IMR-90 (cell line): ENCODE data around the gene TBCK. TPM values are rescaled to one million over a fixed set of nuclear protein-coding genes. Genes with fewer than 3 reads are reported as not detected.

Experiments used
- ATAC-seq: fragments of 200-7000 bp; cut with Tn5 transposase; 2 replicates; pipeline ENCODE4 v1.9.1; 2020; ENCODE audit warnings: low read depth, mild to moderate bottlenecking, moderate library complexity
- BruUV-seq: library from RNA; stranded (reverse); fragments of 400-500 nt; replicated peaks from 2 replicates; lab custom pipeline; 2021; lab: Mats Ljungman, UMichigan
- CTCF ChIA-PET: fragments of 300-600 bp; formaldehyde crosslinking; extraction: SDS; loops from one replicate; lab custom pipeline; 2021; ENCODE audit warnings: antibody characterized with exemption; lab: Yijun Ruan, JAX
- POLR2A ChIA-PET: fragments of 300-600 bp; sonication (Branson Sonifier 250); formaldehyde crosslinking; loops from one replicate; lab custom pipeline; 2022; ENCODE audit warnings: antibody characterized with exemption; ENCODE audit not compliant: unreplicated experiment; lab: Charles Lee
- DNase-seq: peaks from one replicate; pipeline ENCODE4 v3.0.0; 2013
- H2AFZ ChIP-seq: replicated peaks from 2 replicates; pipeline ENCODE3; 2013; ENCODE audit warnings: low read length, mild to moderate bottlenecking; ENCODE audit not compliant: poor library complexity
- H2AK5ac ChIP-seq: 2 replicates; pipeline ENCODE4 v1.6.1; 2013; ENCODE audit warnings: low read depth, low read length, inconsistent platforms
- H2AK9ac ChIP-seq: replicated peaks from 2 replicates; pipeline ENCODE3; 2013; ENCODE audit warnings: mild to moderate bottlenecking, low read depth, low read length, moderate library complexity; ENCODE audit not compliant: poor library complexity
- H2BK120ac ChIP-seq: 2 replicates; pipeline ENCODE4 v1.6.1; 2013; ENCODE audit warnings: low read depth, low read length, inconsistent platforms
- H2BK15ac ChIP-seq: 3 replicates; pipeline ENCODE4 v1.6.1; 2013; ENCODE audit warnings: low read depth, low read length, inconsistent platforms
- H2BK20ac ChIP-seq: 2 replicates; pipeline ENCODE4 v1.6.1; 2013; ENCODE audit warnings: low read depth, mild to moderate bottlenecking, inconsistent platforms, low read length, moderate library complexity
- H2BK5ac ChIP-seq: 2 replicates; pipeline ENCODE4 v1.6.1; 2013; ENCODE audit warnings: mild to moderate bottlenecking, low read depth, low read length, inconsistent platforms; ENCODE audit not compliant: poor library complexity, severe bottlenecking
- H3K14ac ChIP-seq: replicated peaks from 2 replicates; pipeline ENCODE4 v1.6.1; 2013; ENCODE audit warnings: low read depth, low read length, inconsistent platforms
- H3K18ac ChIP-seq: 2 replicates; pipeline ENCODE4 v1.6.1; 2013; ENCODE audit warnings: low read depth, low read length, control low read depth
- H3K23ac ChIP-seq: 2 replicates; pipeline ENCODE4 v1.6.1; 2013; ENCODE audit warnings: low read depth, low read length, inconsistent platforms
- H3K27ac ChIP-seq: 2 replicates; pipeline ENCODE4 v1.5.1; 2013; ENCODE audit warnings: mild to moderate bottlenecking, control low read depth, low read length; ENCODE audit not compliant: insufficient read depth
- H3K27me3 ChIP-seq: 2 replicates; pipeline ENCODE4 v1.6.1; 2013; ENCODE audit warnings: low read length; ENCODE audit not compliant: control insufficient read depth, insufficient read depth
- H3K36me3 ChIP-seq: 2 replicates; pipeline ENCODE4 v1.6.1; 2013; ENCODE audit warnings: low read length, mixed read lengths; ENCODE audit not compliant: control insufficient read depth, insufficient read depth
- H3K4ac ChIP-seq: 2 replicates; pipeline ENCODE4 v1.6.1; 2013; ENCODE audit warnings: low read depth, low read length, inconsistent platforms
- H3K4me1 ChIP-seq: 2 replicates; pipeline ENCODE4 v1.6.1; 2013; ENCODE audit warnings: low read length, mixed read lengths; ENCODE audit not compliant: control insufficient read depth, insufficient read depth
- H3K4me2 ChIP-seq: 2 replicates; pipeline ENCODE4 v1.6.1; 2013; ENCODE audit warnings: low read depth, mild to moderate bottlenecking, control low read depth, low read length, moderate library complexity
- H3K4me3 ChIP-seq: 2 replicates; pipeline ENCODE4 v1.5.1; 2013; ENCODE audit warnings: low read depth, mild to moderate bottlenecking, control low read depth, low read length, moderate library complexity; ENCODE audit not compliant: insufficient read depth
- H3K56ac ChIP-seq: 2 replicates; pipeline ENCODE4 v1.6.1; 2013; ENCODE audit warnings: low read length, inconsistent platforms; ENCODE audit not compliant: insufficient read depth; ENCODE audit errors: extremely low read depth
- H3K79me1 ChIP-seq, 2 experiments: 2 replicates each; pipeline ENCODE4 v1.6.1; 2013; ENCODE audit warnings: low read length in 2 of 2, inconsistent platforms in 1 of 2, low read depth in 1 of 2
- H3K9ac ChIP-seq: 2 replicates; pipeline ENCODE4 v1.6.1; 2013; ENCODE audit warnings: low read depth, low read length, control low read depth
- H3K9me1 ChIP-seq: 2 replicates; pipeline ENCODE4 v1.6.1; 2013; ENCODE audit warnings: low read length, inconsistent platforms; ENCODE audit not compliant: insufficient read depth
- H3K9me3 ChIP-seq: 2 replicates; pipeline ENCODE4 v1.6.1; 2013; ENCODE audit warnings: low read length; ENCODE audit not compliant: control insufficient read depth, insufficient read depth
- H4K20me1 ChIP-seq: 2 replicates; pipeline ENCODE4 v1.6.1; 2013; ENCODE audit warnings: low read length, inconsistent platforms; ENCODE audit not compliant: insufficient read depth
- H4K5ac ChIP-seq: 2 replicates; pipeline ENCODE4 v1.6.1; 2013; ENCODE audit warnings: mild to moderate bottlenecking, low read depth, low read length, control low read depth
- H4K8ac ChIP-seq, 2 experiments: 2 replicates each; pipeline ENCODE4 v1.6.1; 2013; ENCODE audit warnings: low read depth in 2 of 2, low read length in 2 of 2, control low read depth in 1 of 2, inconsistent platforms in 1 of 2
- H4K91ac ChIP-seq: 2 replicates; pipeline ENCODE4 v1.6.1; 2013; ENCODE audit warnings: low read depth, low read length, inconsistent platforms; ENCODE audit not compliant: insufficient read depth
- FOS ChIP-seq: fragments of 150-350 bp; IDR thresholded peaks from 2 replicates; pipeline ENCODE4 v1.6.1; 2016; ENCODE audit warnings: low read depth, low read length
- MXI1 ChIP-seq: IDR thresholded peaks from 2 replicates; pipeline ENCODE4 v1.6.1; 2012; ENCODE audit warnings: low read depth, mild to moderate bottlenecking, low read length, moderate library complexity, borderline replicate concordance
- POLR2A ChIP-seq: IDR thresholded peaks from 2 replicates; pipeline ENCODE4 v1.6.1; 2012; ENCODE audit warnings: mild to moderate bottlenecking, low read depth, low read length
- SMC3 ChIP-seq: fragments of 150-350 bp; IDR thresholded peaks from 2 replicates; pipeline ENCODE4 v1.6.1; 2016; ENCODE audit warnings: low read depth, mild to moderate bottlenecking, antibody characterized with exemption, low read length, moderate library complexity
- WGBS, 2 experiments: methylation state at CpG; one replicate each; pipeline versions ENCODE4 v1.1.5 to v1.1.7; 2013; ENCODE audit warnings: missing lambda C conversion rate in 2 of 2; ENCODE audit not compliant: insufficient read length in 1 of 2; ENCODE audit errors: extremely low coverage in 2 of 2; 5-methylcytosine and 5-hydroxymethylcytosine counted together
- dilution Hi-C: fragments of 300-500 bp; cut with HindIII; formaldehyde crosslinking; loops from one replicate; pipeline ENCODE4 v1.14.3; 2018; ENCODE audit warnings: low sequenced_read_pairs; ENCODE audit not compliant: unreplicated experiment
- in situ Hi-C: fragments of 300-500 bp; cut with MboI; formaldehyde crosslinking; loops from 3 replicates; pipeline ENCODE4 v1.14.3; 2019; ENCODE audit warnings: low sequenced_read_pairs, inconsistent platforms, mixed read lengths
- intact Hi-C: fragments of 100-400 bp; cut with micrococcal nuclease; formaldehyde crosslinking; loops from 2 replicates; pipeline ENCODE4 v1.10.0; 2022
- polyA plus RNA-seq, 3 experiments: library from polyadenylated mRNA; depleted of rRNA; stranded (reverse); fragments of >200 nt; gene quantifications; 2 replicates each; pipeline ENCODE4 v1.2.3, GENCODE V29; 2012; ENCODE audit warnings: low replicate concordance in 1 of 3
- total RNA-seq: library from RNA; depleted of rRNA; stranded (reverse); fragments of >200 nt; gene quantifications from 2 replicates; pipeline ENCODE4 v1.2.3, GENCODE V29; 2012
- TF ChIP-seq, protein P1 (sequence below): conservative IDR thresholded peaks from 2 replicates; pipeline ENCODE4 v1.5.1; 2012; ENCODE audit warnings: mild to moderate bottlenecking, low read depth, low read length, improper control_type of control experiment

Gene TBCK
- total and polyA plus RNA-seq, 2 of the 4 experiments (the other 2 are of a cell fraction), result 10.7 to 29.9 TPM

DNA sequence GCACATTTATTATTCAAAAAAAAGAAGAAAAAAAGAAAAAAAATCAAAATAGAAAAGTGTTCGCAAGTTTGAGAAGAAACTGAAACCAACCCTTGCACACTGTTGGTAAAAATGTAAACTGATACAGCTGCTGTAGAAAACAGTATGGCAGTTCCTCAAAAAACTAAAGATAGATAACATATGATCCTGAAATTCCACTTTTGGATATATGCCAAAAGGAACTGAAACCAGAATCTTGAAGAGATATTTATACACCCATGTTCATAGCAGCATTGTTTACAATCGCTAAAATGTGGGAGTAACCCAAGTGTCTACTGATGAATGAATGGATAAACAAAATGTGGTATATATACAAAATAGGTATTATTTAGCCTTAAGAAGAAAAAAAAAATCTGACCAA is 155.4 kb downstream of the TBCK start:
- no peak overlapping the region for H2BK20ac ChIP-seq
- H3K9ac ChIP-seq, result no peak overlapping the region
- ChIA-PET CTCF (no interaction called here), POLR2A (no interaction called here)
- dilution Hi-C loops (no loop called here), intact Hi-C loops (no loop called here), in situ Hi-C loops (no loop called here)
- H2BK15ac ChIP-seq, result no peak overlapping the region
- H3K4me1 ChIP-seq, result no peaks in the 10 kb centered on the region
- H3K4me3 ChIP-seq, result no peak overlapping the region
- H2BK5ac ChIP-seq, result no peak overlapping the region
- no peak overlapping the region for H4K8ac ChIP-seq
- no peak for TF ChIP-seq MXI1
- TF ChIP-seq SMC3, result no peak
- TF ChIP-seq, protein P1, sequence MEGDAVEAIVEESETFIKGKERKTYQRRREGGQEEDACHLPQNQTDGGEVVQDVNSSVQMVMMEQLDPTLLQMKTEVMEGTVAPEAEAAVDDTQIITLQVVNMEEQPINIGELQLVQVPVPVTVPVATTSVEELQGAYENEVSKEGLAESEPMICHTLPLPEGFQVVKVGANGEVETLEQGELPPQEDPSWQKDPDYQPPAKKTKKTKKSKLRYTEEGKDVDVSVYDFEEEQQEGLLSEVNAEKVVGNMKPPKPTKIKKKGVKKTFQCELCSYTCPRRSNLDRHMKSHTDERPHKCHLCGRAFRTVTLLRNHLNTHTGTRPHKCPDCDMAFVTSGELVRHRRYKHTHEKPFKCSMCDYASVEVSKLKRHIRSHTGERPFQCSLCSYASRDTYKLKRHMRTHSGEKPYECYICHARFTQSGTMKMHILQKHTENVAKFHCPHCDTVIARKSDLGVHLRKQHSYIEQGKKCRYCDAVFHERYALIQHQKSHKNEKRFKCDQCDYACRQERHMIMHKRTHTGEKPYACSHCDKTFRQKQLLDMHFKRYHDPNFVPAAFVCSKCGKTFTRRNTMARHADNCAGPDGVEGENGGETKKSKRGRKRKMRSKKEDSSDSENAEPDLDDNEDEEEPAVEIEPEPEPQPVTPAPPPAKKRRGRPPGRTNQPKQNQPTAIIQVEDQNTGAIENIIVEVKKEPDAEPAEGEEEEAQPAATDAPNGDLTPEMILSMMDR, result no peak
- TF ChIP-seq POLR2A, result no peak
- TF ChIP-seq FOS, result no peak
- no peak overlapping the region for H2AK9ac ChIP-seq
- no peak overlapping the region for H3K4ac ChIP-seq
- DNase-seq (peak; percentile 0), ATAC-seq (0 out of 2 replicates have a peak, but pooled peaks have one; percentile 17)
- no peak overlapping the region for H3K27ac ChIP-seq
- H3K9me1 ChIP-seq, result no peaks in the 10 kb centered on the region
- H4K5ac ChIP-seq, result no peak overlapping the region
- H4K91ac ChIP-seq, result no peak overlapping the region
- BruUV-seq, result no TSS peak
- no peaks in the 10 kb centered on the region for H3K9me3 ChIP-seq
- H2AFZ ChIP-seq, result no peak overlapping the region
- no peak overlapping the region for H3K14ac ChIP-seq
- no peaks in the 10 kb centered on the region for H3K27me3 ChIP-seq
- H3K4me2 ChIP-seq, result no peak overlapping the region; the same call in 1 of the 2 replicates
- H3K56ac ChIP-seq, result no peak overlapping the region
- H3K36me3 ChIP-seq, result peaks cover 9% of the 10 kb centered on the region; the same call in 1 of the 2 replicates
- no peaks in the 10 kb centered on the region for H4K20me1 ChIP-seq
- H3K18ac ChIP-seq, result no peak overlapping the region
- no peak overlapping the region for H2AK5ac ChIP-seq
- no peak overlapping the region for H2BK120ac ChIP-seq
- no CpG with 5 or more reads among the region's 2 CpGs for WGBS, 2 experiments
- no peaks in the 10 kb centered on the region for H3K79me1 ChIP-seq
- H3K23ac ChIP-seq, result no peak overlapping the region
